Fibroblast of pulmonary artery (primary cell): ENCODE measurements around the gene ATOH8.

Experiments used
- DNase-seq: peaks from one replicate; pipeline ENCODE4 v3.0.0-alpha.2; 2010; ENCODE audit warnings: low read depth
- H3K4me3 ChIP-seq: replicated peaks from 2 replicates; pipeline ENCODE4 v1.5.1; 2011; ENCODE audit warnings: low read depth, mild to moderate bottlenecking, control low read depth, low read length, moderate library complexity
- CTCF ChIP-seq: IDR thresholded peaks from 2 replicates; pipeline ENCODE4 v1.5.1; 2011; ENCODE audit warnings: mild to moderate bottlenecking, control low read depth, low read length, inconsistent platforms; ENCODE audit errors: missing control alignments

Gene ATOH8

GRCh38 chr2:85753525-85754312, at the start of gene ATOH8:
ATOH8 (plus strand) TSS chr2:85753991; CDS start chr2:85754190, 199 bp downstream.
- peak; percentile 76 for DNase-seq
- TF ChIP-seq CTCF, result no peak
- peak within 1 kb of the TSS; percentile 99 for H3K4me3 ChIP-seq

GRCh38 chr2:85704038-85704437, 49.8 kb upstream of the ATOH8 start:
- no peak for DNase-seq
- no peak overlapping the region for H3K4me3 ChIP-seq
- no peak for TF ChIP-seq CTCF

GRCh38 chr2:85704800-85705679, 48.8 kb upstream of the ATOH8 start:
- H3K4me3 ChIP-seq, result no peak overlapping the region
- TF ChIP-seq CTCF, result no peak
- no peak for DNase-seq

GRCh38 chr2:85705680-85706039, 48.1 kb upstream of the ATOH8 start:
- no peak overlapping the region for H3K4me3 ChIP-seq
- peak; percentile 99 for DNase-seq
- TF ChIP-seq CTCF, result no peak

GRCh38 chr2:85706063-85706462, 47.7 kb upstream of the ATOH8 start:
- no peak overlapping the region for H3K4me3 ChIP-seq
- no peak for TF ChIP-seq CTCF
- no peak for DNase-seq

GRCh38 chr2:85706599-85707296, 47.0 kb upstream of the ATOH8 start:
- no peak for DNase-seq
- no peak overlapping the region for H3K4me3 ChIP-seq
- TF ChIP-seq CTCF, result no peak
